Liver (tissue), 9 donors: ENCODE results near the gene ITPK1. TPM values are rescaled to one million over a fixed set of nuclear protein-coding genes. Genes with fewer than 3 reads are reported as not detected.

Experiments used
- DNase-seq: peaks from one replicate; pipeline ENCODE4 v3.0.0-alpha.2; 2017; ENCODE audit warnings: low spot score
- H3K27ac ChIP-seq, 2 donors: one replicate each; pipeline ENCODE4 v1.7.0; 2013; ENCODE audit warnings: inconsistent platforms in 2 of 2, low read length in 2 of 2, control low read depth in 1 of 2, low read depth in 1 of 2, mild to moderate bottlenecking in 1 of 2
- H3K27me3 ChIP-seq, 4 donors: one replicate each; pipeline versions ENCODE4 v1.6.1 to v1.7.0; 2013; ENCODE audit warnings: low read length in 3 of 4, inconsistent platforms in 1 of 4, mild to moderate bottlenecking in 1 of 4, moderate library complexity in 1 of 4; ENCODE audit not compliant: control insufficient read depth in 4 of 4, insufficient read depth in 4 of 4
- H3K36me3 ChIP-seq, 4 donors: one replicate each; pipeline versions ENCODE4 v1.6.1 to v1.7.0; 2013; ENCODE audit warnings: low read length in 3 of 4, mild to moderate bottlenecking in 3 of 4, low read depth in 1 of 4, moderate library complexity in 1 of 4; ENCODE audit not compliant: control insufficient read depth in 4 of 4, insufficient read depth in 3 of 4
- H3K4me1 ChIP-seq, 4 donors: one replicate each; pipeline versions ENCODE4 v1.6.1 to v1.7.0; 2013; ENCODE audit warnings: low read length in 3 of 4, mild to moderate bottlenecking in 3 of 4, moderate library complexity in 1 of 4; ENCODE audit not compliant: control insufficient read depth in 4 of 4, insufficient read depth in 4 of 4
- H3K4me3 ChIP-seq, 3 donors: one replicate each; pipeline versions ENCODE4 v1.6.1 to v1.7.0; 2013; ENCODE audit warnings: low read length in 3 of 3, control low read depth in 1 of 3, low read depth in 1 of 3, mild to moderate bottlenecking in 1 of 3
- H3K9ac ChIP-seq, 2 donors: one replicate each; pipeline ENCODE4 v1.7.0; 2013; ENCODE audit warnings: low read length in 2 of 2, mild to moderate bottlenecking in 2 of 2, moderate library complexity in 2 of 2, control low read depth in 1 of 2, low read depth in 1 of 2
- H3K9me3 ChIP-seq, 4 donors: one replicate each; pipeline versions ENCODE4 v1.6.1 to v1.7.0; 2013; ENCODE audit warnings: low read length in 3 of 4; ENCODE audit not compliant: control insufficient read depth in 4 of 4
- EGR1 ChIP-seq, 2 donors: IDR thresholded peaks; 2 replicates each; pipeline ENCODE4 v1.6.1; 2016 to 2018; ENCODE audit warnings: antibody characterized with exemption in 2 of 2, low read depth in 2 of 2
- FOXA1 ChIP-seq: IDR thresholded peaks from 2 replicates; pipeline ENCODE4 v1.6.1; 2016; ENCODE audit warnings: antibody characterized with exemption
- GABPA ChIP-seq, 2 donors: IDR thresholded peaks in 1 of 2; conservative IDR thresholded peaks in 1 of 2; 2 replicates each; pipeline ENCODE4 v1.6.1; 2016; ENCODE audit warnings: antibody characterized with exemption in 2 of 2, mild to moderate bottlenecking in 1 of 2, moderate library complexity in 1 of 2
- HNF4A ChIP-seq, 2 donors: conservative IDR thresholded peaks; 2 replicates each; pipeline ENCODE4 v1.6.1; 2016; ENCODE audit warnings: antibody characterized with exemption in 2 of 2, mild to moderate bottlenecking in 2 of 2
- HNF4G ChIP-seq: IDR thresholded peaks from 2 replicates; pipeline ENCODE4 v1.6.1; 2016; ENCODE audit warnings: antibody characterized with exemption
- JUND ChIP-seq, 2 donors: IDR thresholded peaks; 2 replicates each; pipeline ENCODE4 v1.6.1; 2016; ENCODE audit warnings: antibody characterized with exemption in 2 of 2
- SP1 ChIP-seq: IDR thresholded peaks from 2 replicates; pipeline ENCODE4 v1.6.1; 2018; ENCODE audit warnings: antibody characterized with exemption, mild to moderate bottlenecking
- TAF1 ChIP-seq: conservative IDR thresholded peaks from 2 replicates; pipeline ENCODE4 v1.6.1; 2016; ENCODE audit warnings: antibody characterized with exemption, mild to moderate bottlenecking
- YY1 ChIP-seq: IDR thresholded peaks from 2 replicates; pipeline ENCODE4 v1.6.1; 2016; ENCODE audit warnings: antibody characterized with exemption, mild to moderate bottlenecking
- WGBS: extraction: QIAGEN DNeasy Blood & Tissue Kit; methylation state at CpG from one replicate; pipeline ENCODE4 v1.1.7; 2013; 5-methylcytosine and 5-hydroxymethylcytosine counted together
- polyA plus RNA-seq, 2 donors: library from polyadenylated mRNA; stranded (reverse) in 1 of 2; unstranded in 1 of 2; fragments of 200-250 nt in 1 of 2; fragments of >200 nt in 1 of 2; fragmentation: Nextera tagmentation in 1 of 2; extraction: Ambion mirVana in 1 of 2; gene quantifications; one replicate each; pipeline versions ENCODE4 v1.2.1 to v1.2.3, GENCODE V29; 2013 to 2015
- total RNA-seq, 2 donors: library from RNA; depleted of rRNA; stranded (reverse); fragments of >200 nt; gene quantifications; one replicate each; pipeline ENCODE4 v1.2.3, GENCODE V29; 2014
- TF ChIP-seq, protein P1 (sequence below): IDR thresholded peaks from 2 replicates; pipeline ENCODE4 v1.6.1; 2016; ENCODE audit warnings: antibody characterized with exemption, mild to moderate bottlenecking
- TF ChIP-seq, protein P2 (sequence below): IDR thresholded peaks from 2 replicates; pipeline ENCODE4 v1.6.1; 2016; ENCODE audit warnings: antibody characterized with exemption
- TF ChIP-seq, protein P3 (sequence below): IDR thresholded peaks from 2 replicates; pipeline ENCODE4 v1.6.1; 2016; ENCODE audit warnings: antibody characterized with exemption
- donor health status: healthy.
- donor health status: healthy.
- donor health status: healthy.
- donor health status: healthy.
- donor health status: healthy.

Gene ITPK1
- total and polyA plus RNA-seq, 4 donors = 9.0 to 41.2 (median 20.4) TPM

GRCh38 chr14:92938235-92938875 is 177.4 kb downstream of the ITPK1 start:
- Histone ChIP-seq H3K36me3 (peaks cover 0 to 13% (median 4%) of the 10 kb centered on the region in 4 donors), H3K4me1 (peaks cover 3 to 17% (median 12%) of the 10 kb centered on the region in 4 donors), H3K4me3 (no peak overlapping the region), H3K27me3 (no peaks in the 10 kb centered on the region), H3K9me3 (no peaks in the 10 kb centered on the region), H3K9ac (no peak overlapping the region), H3K27ac (no peak overlapping the region)
- 94% methylated on average over 9 of the region's 9 CpGs for WGBS
- TF ChIP-seq TAF1 (no peak), SP1 (no peak), FOXA1 (no peak), HNF4A (conservative IDR thresholded peaks at IDR 0.05) (no peak), JUND (IDR thresholded peaks at IDR 0.05) (no peak), EGR1 (IDR thresholded peaks at IDR 0.05; ENCODE audit: low read depth in 2 of 2) (no peak), YY1 (no peak), HNF4G (no peak)
- TF ChIP-seq, protein P1, sequence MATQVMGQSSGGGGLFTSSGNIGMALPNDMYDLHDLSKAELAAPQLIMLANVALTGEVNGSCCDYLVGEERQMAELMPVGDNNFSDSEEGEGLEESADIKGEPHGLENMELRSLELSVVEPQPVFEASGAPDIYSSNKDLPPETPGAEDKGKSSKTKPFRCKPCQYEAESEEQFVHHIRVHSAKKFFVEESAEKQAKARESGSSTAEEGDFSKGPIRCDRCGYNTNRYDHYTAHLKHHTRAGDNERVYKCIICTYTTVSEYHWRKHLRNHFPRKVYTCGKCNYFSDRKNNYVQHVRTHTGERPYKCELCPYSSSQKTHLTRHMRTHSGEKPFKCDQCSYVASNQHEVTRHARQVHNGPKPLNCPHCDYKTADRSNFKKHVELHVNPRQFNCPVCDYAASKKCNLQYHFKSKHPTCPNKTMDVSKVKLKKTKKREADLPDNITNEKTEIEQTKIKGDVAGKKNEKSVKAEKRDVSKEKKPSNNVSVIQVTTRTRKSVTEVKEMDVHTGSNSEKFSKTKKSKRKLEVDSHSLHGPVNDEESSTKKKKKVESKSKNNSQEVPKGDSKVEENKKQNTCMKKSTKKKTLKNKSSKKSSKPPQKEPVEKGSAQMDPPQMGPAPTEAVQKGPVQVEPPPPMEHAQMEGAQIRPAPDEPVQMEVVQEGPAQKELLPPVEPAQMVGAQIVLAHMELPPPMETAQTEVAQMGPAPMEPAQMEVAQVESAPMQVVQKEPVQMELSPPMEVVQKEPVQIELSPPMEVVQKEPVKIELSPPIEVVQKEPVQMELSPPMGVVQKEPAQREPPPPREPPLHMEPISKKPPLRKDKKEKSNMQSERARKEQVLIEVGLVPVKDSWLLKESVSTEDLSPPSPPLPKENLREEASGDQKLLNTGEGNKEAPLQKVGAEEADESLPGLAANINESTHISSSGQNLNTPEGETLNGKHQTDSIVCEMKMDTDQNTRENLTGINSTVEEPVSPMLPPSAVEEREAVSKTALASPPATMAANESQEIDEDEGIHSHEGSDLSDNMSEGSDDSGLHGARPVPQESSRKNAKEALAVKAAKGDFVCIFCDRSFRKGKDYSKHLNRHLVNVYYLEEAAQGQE = no peak
- TF ChIP-seq, protein P2, sequence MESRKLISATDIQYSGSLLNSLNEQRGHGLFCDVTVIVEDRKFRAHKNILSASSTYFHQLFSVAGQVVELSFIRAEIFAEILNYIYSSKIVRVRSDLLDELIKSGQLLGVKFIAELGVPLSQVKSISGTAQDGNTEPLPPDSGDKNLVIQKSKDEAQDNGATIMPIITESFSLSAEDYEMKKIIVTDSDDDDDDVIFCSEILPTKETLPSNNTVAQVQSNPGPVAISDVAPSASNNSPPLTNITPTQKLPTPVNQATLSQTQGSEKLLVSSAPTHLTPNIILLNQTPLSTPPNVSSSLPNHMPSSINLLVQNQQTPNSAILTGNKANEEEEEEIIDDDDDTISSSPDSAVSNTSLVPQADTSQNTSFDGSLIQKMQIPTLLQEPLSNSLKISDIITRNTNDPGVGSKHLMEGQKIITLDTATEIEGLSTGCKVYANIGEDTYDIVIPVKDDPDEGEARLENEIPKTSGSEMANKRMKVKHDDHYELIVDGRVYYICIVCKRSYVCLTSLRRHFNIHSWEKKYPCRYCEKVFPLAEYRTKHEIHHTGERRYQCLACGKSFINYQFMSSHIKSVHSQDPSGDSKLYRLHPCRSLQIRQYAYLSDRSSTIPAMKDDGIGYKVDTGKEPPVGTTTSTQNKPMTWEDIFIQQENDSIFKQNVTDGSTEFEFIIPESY = no peak
- no peak for DNase-seq

GRCh38 chr14:92937051-92937937 is 178.4 kb downstream of the ITPK1 start:
- Histone ChIP-seq H3K4me1 (peaks cover 3 to 17% (median 12%) of the 10 kb centered on the region in 4 donors), H3K9ac (no peak overlapping the region), H3K27me3 (no peaks in the 10 kb centered on the region), H3K4me3 (no peak overlapping the region), H3K9me3 (no peaks in the 10 kb centered on the region), H3K27ac (no peak overlapping the region), H3K36me3 (peaks cover 0 to 8% (median 2%) of the 10 kb centered on the region in 4 donors)
- DNase-seq = no peak
- 94% methylated on average over 16 of the region's 16 CpGs for WGBS
- TF ChIP-seq HNF4A (conservative IDR thresholded peaks at IDR 0.05) = no peak
- no peak for TF ChIP-seq FOXA1
- TF ChIP-seq, protein P3, sequence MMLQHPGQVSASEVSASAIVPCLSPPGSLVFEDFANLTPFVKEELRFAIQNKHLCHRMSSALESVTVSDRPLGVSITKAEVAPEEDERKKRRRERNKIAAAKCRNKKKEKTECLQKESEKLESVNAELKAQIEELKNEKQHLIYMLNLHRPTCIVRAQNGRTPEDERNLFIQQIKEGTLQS = no peak
- TF ChIP-seq GABPA (IDR thresholded peaks at IDR 0.05 in 1 of 2, conservative IDR thresholded peaks at IDR 0.05 in 1 of 2) = no peak
